Stimulated activated naive CD4-positive, alpha-beta T cell (primary cell): ENCODE results near the gene TNFAIP3.
A peak's percentile ranks its signal among the peaks of the same experiment; 100 is the strongest.
"Not testable (repeated sequence)": the region's sequence is repeated elsewhere in the genome, so short reads cannot be mapped to it uniquely, and the experiment has no call there.

Source experiments
- DNase-seq, 6 experiments: peaks; one replicate each; lab custom pipeline; 2025; lab: John Stamatoyannopoulos, UW

The TNFAIP3 gene

DNA sequence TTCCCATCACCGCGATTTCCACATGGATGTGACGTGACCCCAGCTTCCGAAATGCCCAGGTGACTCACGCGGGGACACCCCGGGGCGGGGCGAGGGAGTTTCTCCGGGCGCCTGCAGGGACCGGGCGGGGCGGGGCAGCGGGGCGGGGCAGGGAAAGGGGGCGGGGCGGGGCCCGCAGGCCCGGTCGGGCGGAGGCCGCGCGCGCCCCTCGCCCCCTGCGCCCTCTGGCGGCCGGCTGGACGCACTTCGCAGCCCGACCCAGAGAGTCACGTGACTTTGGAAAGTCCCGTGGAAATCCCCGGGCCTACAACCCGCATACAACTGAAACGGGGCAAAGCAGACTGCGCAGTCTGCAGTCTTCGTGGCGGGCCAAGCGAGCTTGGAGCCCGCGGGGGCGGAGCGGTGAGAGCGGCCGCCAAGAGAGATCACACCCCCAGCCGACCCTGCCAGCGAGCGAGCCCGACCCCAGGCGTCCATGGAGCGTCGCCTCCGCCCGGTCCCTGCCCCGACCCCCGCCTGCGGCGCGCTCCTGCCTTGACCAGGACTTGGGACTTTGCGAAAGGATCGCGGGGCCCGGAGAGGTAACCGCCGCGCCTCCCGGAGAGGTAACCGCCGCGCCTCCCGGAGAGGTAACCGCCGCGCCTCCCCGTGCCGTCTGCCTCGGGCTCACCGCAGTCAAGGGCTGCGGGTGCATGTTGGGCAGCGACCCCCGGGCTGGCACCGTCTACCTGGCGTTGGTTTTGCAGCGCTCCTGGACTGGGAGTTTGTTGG lies at the start of gene TNFAIP3:
TSS of gene TNFAIP3 (plus strand) at position 346 of the 771 bp plus-strand sequence. CDS start 3,969 bp downstream, outside the sequence.
- DNase-seq, result peak; percentile 93 to 99 (median 96)

DNA sequence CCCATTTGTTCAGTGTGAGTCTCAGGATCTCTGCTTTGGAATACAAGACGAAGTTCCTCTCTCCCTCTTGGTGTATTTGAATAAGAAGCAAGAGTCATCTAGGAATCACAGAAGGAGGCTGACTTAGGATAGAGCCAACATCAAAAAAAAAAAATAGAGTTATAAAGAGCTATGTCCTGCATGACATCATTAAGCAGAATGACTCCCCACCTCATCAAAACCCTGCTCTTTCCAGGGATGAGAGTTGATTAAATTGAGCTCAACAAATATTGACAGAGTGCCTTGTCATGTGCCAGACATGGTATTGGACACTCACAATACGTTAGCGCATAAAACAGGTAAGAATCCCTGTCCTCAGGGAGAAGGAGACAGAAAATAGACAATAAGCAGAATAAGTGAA lies 48.6 kb upstream of the TNFAIP3 start:
- no peak for DNase-seq

DNA sequence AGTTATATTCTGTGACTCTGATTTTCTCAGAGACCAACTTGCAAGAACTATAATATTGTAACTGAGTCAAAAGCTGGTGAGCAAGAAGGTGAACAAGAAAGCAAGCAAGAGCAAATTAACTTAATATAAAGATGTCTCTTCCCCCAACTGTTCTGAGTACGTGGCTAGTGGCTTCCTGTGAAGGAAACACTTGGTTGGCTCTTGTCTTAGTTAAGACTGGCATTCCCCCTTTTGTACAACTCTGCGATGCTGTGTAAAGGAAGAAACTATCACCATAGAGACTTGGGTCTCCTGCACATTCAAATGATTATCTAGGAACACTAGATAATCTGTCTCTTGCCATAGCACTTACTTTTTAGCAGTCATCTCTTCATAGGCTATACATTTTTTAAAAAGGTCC lies 47.3 kb upstream of the TNFAIP3 start:
- DNase-seq, result peak in 5 of 6 experiments; percentile 19 to 66 (median 62)

DNA sequence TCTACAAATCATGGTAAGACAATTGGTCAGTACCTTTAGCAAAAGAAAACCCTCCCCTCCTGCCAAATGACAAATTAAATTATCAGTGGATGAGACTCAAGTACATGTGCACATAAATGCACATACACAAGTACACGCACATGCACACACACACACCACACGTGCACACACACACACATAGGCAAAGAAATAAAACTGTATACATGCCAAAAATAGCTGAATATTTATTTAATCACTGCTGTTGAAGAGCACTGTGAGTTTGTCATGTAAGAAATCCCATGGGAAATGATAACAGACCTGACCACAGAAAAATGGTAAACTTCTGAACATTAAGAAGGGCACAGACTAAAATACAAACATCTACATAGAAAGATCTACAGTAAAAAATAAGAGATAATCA lies 46.6 kb upstream of the TNFAIP3 start:
- no peak for DNase-seq

DNA sequence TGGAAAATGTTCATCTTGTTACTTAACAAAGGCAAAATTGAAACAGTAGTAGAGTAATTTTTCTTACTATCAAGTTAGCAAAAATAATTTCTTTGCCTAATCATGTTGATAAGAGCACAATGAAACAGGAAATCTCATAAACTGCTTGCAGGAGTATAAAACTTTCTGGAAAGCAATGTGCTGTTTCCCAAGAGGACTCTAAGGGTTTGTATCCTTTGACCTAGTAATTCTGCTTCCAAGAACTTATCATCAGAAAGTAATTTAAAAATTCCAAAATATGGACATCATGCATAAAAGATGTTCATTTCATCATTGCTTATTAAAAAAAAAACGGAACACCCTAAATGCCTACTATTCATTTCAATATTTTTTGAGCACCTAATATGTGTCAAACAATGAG lies 46.1 kb upstream of the TNFAIP3 start:
- DNase-seq, result no peak

DNA sequence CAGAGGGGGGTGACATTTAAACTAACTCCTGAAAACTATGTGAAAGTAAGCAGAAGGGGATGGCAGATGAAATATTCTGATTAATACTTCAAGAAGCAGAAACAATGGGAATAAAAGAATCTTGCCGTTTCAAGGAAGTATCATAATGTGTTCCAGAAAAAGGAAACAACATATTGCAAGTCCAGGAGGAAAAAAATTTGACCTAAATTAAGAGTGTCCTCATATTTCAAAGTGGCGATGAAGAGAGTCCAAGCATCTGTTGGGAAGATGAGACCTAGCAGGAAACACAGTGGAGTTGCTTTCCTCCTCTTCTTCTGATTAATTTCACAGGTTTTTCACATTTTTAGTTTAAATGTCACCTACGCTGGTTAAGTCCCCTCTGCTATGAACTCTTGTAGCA lies 45.6 kb upstream of the TNFAIP3 start:
- no peak for DNase-seq

DNA sequence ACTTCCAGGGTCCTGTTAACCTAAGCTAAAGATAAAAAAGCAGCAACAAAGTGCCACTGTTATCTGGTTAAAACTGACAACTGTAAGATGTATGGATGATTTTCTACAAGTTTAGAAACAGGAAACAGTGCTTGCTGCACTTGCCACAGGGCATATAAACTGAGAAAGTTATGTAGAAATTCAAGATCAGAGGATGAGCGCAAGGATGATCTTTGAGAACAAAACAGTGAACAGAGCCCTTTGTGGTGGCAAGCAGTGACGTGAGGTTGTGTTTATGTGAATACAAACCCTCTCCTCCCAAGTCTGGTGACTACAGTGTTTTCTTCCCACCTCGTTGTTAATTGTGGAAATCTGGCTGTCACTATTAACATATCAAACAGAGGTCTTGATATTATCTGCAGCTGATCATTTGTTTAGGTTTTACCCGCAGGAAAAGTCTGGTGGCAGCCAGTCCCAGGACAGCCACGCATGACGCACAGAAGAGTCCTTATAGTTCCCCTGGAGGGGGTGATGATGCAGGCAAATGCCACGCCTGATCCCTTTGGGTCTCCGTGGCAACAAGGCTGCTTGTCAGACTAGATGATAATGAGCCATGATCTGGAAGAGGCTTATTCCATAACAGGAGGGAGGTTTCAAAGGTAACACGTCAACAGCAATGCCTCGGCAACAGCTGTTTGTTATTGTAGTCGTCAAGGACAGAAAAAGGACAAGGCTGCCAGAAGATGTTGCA lies 43.1 kb upstream of the TNFAIP3 start:
- DNase-seq, result peak; percentile 79 to 100 (median 95)

DNA sequence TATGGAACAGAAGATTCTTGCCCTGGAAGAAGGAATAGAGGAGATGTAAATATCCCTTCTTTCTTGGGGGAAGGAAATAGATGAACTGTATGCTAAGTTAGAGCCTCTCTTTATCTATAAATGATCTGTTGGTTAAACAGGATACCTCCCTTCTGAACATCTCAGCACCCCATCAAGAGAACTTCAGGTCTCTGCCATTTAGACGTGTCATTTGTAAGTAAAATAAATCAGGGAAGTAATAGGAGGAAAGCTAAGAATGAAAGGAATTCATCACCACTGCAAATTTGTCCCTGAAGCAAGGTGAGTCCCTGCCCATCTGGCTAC lies 42.5 kb upstream of the TNFAIP3 start:
- DNase-seq, result no peak

DNA sequence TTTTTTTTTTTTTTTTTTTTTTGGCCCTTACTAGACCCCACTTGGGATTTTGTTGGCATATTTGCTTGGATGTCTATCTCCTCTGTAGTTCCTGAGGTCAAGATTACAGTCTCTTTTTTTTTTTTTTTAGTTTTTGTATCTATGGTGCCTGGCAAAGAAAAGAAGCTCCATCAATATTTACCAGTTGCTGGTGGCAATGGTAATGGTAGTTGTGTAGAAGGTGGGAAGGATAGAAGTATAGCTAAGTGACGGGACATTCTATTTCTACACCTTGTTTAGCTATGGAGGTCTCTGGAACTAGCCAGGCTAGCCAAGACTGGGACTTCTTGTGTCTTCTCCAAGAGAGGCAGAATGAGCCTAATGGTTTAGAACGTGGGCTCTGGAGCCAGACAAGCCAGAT lies 42.2 kb upstream of the TNFAIP3 start:
- no peak for DNase-seq

DNA sequence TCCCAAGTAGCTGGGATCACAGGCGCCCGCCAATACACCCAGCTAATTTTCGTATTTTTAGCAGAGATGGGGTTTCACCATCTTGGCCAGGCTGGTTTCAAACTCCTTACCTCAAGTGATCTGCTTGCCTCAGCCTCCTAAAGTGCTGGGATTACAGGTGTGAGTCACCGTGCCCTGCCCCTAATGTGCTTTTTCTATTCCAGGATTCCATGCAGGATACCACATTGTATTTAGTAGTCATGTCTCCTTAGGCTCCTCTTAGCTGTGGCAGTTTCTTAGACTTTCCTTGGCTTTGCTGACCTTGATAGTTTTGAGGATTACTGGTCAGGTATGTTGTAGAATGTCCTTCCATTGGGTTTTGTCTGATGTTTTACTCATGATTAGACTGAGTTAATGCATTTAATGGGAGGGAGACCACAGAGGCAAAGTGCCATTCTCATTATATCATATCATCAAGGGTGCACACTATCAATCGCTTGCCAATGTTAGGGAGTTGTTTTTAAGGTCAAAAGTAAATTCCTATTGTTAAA lies 39.6 kb upstream of the TNFAIP3 start:
- no peak for DNase-seq

DNA sequence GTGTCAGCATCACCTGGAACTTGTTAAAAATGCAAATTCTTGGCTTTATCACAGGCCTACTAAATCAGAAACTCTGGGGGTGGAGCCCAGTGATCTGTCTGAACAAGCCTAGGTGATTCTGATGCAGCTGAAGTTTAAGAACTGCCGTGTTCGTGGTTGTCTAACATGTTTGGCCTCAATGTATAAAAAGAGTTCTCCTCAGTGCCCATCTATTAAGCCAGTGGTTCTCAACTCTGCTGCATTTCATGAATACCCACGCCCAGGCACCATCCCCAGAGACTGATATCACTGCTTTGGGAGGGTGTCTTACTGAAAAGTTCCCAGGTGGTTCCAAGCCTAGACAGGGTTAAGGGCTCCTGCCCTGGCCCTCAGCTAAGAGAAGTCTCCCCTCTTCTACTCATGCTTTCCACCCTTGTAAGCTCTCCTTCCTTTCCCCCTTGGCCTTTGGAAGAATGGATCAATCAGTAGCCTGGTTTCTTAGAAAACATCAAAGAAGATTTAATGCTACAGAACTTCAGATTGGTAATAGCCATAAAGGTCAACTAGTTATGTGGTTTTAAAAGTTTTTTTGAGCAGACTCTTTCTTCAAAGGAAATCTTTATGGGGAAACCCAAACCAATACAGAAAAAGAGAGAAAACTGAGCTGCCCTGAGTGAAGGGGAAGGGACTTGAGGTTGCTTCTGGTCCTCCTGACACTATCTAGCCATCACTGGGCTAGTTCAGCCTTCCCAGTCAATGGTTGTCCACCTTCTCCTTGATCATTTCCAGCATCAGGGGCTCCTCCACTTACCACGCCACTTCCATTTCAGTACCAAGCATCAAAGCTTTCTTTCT lies 38.9 kb upstream of the TNFAIP3 start:
- no peak for DNase-seq

DNA sequence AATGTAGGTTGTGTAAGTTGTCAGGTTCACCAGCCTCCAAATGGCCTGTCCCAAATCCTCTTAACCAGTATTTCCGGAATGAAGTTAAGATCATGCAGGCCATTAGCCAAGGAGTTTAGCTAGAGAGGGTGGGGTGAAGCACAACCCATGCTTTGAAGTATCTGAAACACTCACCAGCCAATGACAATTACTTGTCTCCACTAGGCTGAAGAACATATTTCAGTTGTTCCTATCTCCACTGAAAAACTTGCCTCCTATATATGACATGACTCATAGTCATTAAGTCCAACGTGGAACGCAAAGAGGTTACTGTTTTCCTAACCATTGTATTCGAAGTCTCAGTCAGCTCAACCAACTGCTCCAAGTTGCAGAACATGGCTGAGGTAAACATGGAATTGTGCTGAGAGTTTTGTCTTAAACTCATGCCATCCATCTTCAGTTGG lies 37.4 kb upstream of the TNFAIP3 start:
- no peak for DNase-seq

DNA sequence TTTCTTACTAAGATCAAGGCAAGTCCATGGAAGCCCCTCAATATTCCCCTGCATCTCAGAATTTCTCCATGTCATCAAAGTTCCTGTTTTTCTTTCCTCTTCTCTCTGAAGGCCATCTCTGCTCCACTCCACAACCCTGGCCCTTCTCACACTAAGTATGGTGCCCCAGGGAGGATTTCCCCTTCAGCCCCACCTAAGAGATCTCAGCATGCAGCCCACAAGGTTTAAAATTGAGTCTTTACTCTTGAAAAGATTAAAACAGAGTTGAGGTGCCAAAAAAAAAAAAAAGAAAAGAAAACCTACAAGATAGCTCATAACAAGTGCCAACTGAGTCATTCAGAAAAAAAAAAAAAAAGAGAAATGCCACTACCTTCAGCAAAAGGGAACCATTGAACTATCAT lies 36.5 kb upstream of the TNFAIP3 start:
- DNase-seq, result no peak

DNA sequence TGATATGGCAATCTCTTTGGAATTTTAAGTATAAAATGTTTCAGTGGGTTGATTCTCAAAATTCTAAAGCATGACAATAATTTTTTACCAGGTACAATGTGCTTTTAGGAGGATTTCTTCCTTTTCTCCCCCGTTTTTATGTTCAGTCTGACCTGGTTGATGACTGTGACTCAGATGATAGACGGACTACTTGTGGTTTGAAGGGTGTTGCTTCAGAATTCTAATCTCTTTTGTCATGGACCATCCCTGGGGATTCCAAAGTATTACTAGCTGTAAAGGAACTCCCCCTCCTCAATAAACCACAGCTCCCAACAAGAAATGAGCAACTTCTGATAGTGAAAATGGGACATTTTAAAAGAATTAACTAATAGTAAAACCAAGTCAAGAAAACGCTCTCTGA lies 34.9 kb upstream of the TNFAIP3 start:
- no peak for DNase-seq

DNA sequence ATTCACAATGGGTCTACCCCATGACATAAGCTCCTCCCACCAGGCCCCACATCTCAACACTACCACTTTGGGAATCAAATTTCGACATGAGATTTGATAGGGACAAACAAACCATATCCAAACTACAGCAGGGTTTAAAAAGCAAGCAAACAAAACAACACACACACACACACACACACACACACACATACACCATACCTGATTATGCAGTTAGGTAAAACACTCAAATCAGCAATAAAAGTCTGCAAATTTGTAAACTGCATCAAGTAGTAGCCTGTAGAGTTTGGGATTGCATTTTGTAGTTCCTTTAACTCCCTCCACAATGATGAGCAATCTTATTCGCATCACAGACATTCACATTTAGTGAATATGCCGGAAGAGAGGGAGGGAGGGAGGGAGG lies 32.6 kb upstream of the TNFAIP3 start:
- no peak for DNase-seq

DNA sequence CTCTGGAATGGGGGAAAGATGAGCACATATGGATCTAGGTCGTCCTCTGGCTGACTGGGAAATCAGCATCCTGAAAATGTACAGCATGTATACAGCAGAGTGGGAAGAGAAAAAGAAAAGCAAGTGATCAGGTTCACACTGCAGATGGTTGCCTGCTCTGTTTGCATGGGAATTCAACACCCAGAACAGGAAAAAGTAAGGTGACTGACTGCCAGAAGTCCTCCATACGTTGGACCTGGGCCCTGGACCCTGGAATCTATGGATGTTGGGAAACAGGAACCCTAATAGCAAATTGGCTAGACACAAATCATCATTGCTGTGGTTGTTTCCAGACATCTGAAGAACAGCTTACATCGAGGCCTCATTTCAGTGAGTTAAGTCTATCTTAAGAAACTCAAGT lies 30.3 kb upstream of the TNFAIP3 start:
- no peak for DNase-seq

DNA sequence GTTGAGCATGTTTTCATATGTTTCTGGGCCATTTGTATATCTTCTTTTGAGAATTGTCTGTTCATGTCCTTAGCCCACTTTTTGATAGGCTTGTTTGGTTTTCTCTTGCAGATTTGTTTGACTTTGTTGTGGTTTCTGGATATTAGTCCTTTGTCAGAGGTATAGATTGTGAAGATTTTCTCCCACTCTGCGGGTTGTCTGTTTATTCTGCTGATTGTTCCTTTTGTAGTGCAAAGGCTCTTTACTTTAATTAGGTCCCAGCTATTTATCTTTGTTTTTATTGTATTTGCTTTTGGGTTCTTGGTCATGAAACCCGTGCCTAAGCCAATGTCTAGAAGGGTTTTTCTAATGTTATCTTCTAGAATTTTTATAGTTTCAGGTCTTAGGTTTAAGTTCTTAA lies 29.0 kb upstream of the TNFAIP3 start:
- not testable (repeated sequence) for DNase-seq

DNA sequence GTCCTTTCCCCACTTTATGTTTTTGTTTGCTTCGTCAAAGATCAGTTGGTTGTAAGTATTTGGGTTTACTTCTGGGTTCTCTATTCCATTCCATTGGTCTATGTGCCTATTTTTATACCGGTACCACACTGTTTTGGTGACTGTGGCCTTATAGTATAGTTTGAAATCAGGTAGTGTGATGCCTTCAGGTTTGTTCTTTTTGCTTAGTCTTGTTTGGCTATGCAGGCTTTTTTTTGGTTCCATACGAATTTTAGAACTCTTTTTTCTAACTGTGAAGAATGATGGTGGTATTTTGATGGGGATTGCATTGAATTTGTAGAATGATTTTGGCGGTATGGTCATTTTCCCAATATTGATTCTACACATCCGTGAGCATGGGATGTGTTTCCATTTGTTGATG lies 28.5 kb upstream of the TNFAIP3 start:
- not testable (repeated sequence) for DNase-seq

DNA sequence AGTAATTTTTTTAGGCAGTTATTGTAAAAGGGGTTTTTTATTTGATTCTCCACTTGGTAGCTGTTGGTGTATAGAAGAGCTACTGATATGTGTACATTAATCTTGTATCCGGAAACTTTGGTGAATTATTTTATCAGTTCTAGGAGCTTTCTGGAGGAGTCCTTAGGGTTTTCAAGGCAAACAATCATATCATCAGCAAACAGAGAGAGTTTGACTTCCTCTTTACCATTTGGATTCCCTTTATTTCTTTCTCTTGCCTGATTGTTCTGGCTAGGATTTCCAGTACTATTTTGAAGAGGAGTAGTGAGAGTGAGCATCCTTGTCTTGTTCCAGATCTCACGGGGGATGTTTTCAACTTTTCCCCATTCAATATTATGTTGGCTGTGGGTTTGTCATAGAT lies 28.0 kb upstream of the TNFAIP3 start:
- no peak for DNase-seq

DNA sequence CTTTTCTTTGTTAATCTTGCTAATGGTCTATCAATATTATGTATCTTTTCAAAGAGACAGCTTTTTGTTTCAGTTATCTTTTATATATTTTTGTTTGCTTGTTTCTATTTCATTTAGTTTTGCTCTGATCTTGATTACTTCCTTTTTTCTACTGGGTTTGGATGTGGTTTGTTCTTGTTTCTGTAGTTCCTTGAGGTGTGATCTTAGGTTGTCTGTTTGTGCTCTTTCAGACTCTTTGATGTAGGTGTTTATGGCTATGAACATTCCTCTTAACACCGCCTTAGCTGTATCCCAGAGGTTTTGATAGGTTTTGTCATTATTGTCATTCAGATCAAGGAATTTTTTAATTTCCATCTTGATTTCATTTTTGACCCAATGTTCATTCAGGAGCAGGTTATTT lies 26.8 kb upstream of the TNFAIP3 start:
- DNase-seq, result no peak

DNA sequence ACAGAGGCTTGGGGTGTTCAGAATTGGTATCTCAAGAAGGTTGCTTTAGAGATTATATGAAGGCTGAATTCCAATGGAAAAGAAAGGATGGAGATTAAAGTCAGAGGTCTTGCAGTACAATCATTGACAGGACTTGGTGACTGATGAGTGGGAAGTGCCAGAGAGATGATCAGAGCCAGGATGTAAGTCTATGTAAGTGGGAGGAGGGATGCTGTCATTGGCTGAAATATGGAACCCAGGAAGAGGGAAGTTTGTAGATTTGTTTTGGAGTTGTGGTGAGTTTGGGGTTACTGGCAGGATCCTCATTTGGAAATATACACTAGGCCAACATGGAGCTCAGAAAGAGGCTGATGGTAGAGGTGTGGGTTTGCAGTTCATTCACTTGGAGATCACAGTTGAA lies 23.8 kb upstream of the TNFAIP3 start:
- no peak for DNase-seq

DNA sequence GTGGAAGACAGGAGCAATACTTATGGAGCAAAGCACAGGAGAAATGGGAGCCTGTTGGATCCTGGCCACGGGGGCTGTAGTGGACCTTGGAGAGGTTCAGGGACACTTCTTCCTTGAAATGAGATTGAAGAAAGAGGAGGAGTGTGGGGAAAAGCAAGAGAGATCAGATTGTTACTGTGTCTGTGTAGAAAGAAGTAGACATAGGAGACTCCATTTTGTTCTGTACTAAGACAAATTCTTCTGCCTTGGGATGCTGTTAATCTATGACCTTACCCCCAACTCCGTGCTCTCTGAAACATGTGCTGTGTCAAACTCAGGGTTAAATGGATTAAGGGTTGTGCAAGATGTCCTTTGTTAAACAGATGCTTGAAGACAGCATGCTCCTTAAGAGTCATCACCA lies 22.7 kb upstream of the TNFAIP3 start:
- DNase-seq, result not testable (repeated sequence)
